ENCODE results near the gene SIGLEC15. TPM values are rescaled to one million over a fixed set of nuclear protein-coding genes. Genes with fewer than 3 reads are reported as not detected.

SIGLEC15 gene
- total and polyA plus RNA-seq, 2 donors (not counting 1 experiment from before 2014, with no cell fraction given), result 0.19 to 1.5 TPM

DNA sequence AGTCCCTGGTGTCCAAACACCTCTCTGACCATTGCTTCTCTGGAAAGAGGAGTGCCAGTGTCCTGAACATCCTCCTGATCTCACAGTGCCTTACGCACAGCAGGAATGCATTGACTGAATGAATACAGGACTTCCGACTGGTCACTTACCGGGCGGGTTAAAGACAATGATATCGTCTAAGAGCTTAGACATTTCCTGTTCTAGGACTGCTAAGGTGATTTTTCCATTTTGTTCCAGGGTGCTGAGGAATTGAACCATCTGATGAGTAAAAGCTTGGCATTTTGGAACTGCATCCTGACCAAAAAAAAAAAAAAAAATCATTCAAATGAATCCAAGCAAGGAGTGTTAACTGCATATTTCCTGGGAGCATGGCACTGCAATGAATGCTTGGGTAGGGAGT, 40.0 kb downstream of the SIGLEC15 start:
- H3K4me3 ChIP-seq (replicated peaks in 1 of 4; ENCODE audit: control extremely low read depth in 1 of 4, insufficient read depth in 1 of 4, low read depth in 3 of 4, low read length in 4 of 4), result no peak overlapping the region
- H3K9me3 ChIP-seq (ENCODE audit: control insufficient read depth, insufficient read depth, low read depth, low read length), result no peaks in the 10 kb centered on the region
- no peak overlapping the region for H3K4me2 ChIP-seq (ENCODE audit: extremely low read depth, insufficient read depth, low read length)
- H4K20me1 ChIP-seq (ENCODE audit: control insufficient read depth, extremely low read depth, insufficient read depth, low read length), result no peaks in the 10 kb centered on the region
- no peak overlapping the region for H2AFZ ChIP-seq (ENCODE audit: low read length)
- H3K4me1 ChIP-seq (ENCODE audit: control insufficient read depth, extremely low read depth, insufficient read depth, low read length), result no peaks in the 10 kb centered on the region
- TF ChIP-seq, protein P1, sequence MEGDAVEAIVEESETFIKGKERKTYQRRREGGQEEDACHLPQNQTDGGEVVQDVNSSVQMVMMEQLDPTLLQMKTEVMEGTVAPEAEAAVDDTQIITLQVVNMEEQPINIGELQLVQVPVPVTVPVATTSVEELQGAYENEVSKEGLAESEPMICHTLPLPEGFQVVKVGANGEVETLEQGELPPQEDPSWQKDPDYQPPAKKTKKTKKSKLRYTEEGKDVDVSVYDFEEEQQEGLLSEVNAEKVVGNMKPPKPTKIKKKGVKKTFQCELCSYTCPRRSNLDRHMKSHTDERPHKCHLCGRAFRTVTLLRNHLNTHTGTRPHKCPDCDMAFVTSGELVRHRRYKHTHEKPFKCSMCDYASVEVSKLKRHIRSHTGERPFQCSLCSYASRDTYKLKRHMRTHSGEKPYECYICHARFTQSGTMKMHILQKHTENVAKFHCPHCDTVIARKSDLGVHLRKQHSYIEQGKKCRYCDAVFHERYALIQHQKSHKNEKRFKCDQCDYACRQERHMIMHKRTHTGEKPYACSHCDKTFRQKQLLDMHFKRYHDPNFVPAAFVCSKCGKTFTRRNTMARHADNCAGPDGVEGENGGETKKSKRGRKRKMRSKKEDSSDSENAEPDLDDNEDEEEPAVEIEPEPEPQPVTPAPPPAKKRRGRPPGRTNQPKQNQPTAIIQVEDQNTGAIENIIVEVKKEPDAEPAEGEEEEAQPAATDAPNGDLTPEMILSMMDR (conservative IDR thresholded peaks at IDR 0.05 in 1 of 2, IDR thresholded peaks at IDR 0.05 in 1 of 2; ENCODE audit: low read depth in 1 of 2, low read length in 2 of 2), result no peak
- TF ChIP-seq EZH2 (IDR thresholded peaks at IDR 0.05; ENCODE audit: low read length, missing control alignments), result no peak
- H3K9ac ChIP-seq (ENCODE audit: insufficient read depth, low read length), result no peak overlapping the region
- H3K27me3 ChIP-seq (ENCODE audit: control insufficient read depth, insufficient read depth, low read length), result no peaks in the 10 kb centered on the region
- DNase-seq (ENCODE audit: low read depth in 2 of 2), result no peak
- H3K27ac ChIP-seq (ENCODE audit: insufficient read depth, low read length), result no peak overlapping the region
- H3K36me3 ChIP-seq (ENCODE audit: control insufficient read depth, insufficient read depth, low read length), result peaks cover 28% of the 10 kb centered on the region
- H3K79me2 ChIP-seq (ENCODE audit: control insufficient read depth, insufficient read depth, low read length), result no peaks in the 10 kb centered on the region

DNA sequence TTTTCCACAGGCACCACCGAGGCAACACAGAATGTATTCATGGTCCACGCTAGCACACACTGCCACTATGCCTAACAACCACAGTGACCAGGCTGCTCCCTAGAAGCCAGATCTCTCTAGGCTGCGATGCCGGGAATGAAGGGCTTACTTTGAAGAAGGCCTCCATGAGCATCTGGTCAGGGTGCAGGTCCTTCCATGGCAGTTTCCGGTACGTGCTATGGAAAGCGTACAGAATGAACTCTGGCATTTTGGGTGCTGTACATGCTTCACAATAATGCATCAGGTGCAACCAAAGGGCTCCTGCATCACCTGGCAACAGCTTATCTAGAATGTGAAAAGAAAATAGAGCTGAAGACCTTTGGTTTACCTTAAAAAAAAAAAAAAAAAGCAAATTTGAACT, 44.9 kb downstream of the SIGLEC15 start:
- Histone ChIP-seq H3K27me3 (ENCODE audit: control insufficient read depth, insufficient read depth, low read length) (no peaks in the 10 kb centered on the region), H3K4me2 (ENCODE audit: extremely low read depth, insufficient read depth, low read length) (no peak overlapping the region), H2AFZ (ENCODE audit: low read length) (no peak overlapping the region), H3K79me2 (ENCODE audit: control insufficient read depth, insufficient read depth, low read length) (no peaks in the 10 kb centered on the region), H3K36me3 (ENCODE audit: control insufficient read depth, insufficient read depth, low read length) (peaks cover 16% of the 10 kb centered on the region), H3K4me1 (ENCODE audit: control insufficient read depth, extremely low read depth, insufficient read depth, low read length) (no peaks in the 10 kb centered on the region), H3K27ac (ENCODE audit: insufficient read depth, low read length) (no peak overlapping the region), H3K4me3 (replicated peaks in 1 of 4; ENCODE audit: control extremely low read depth in 1 of 4, insufficient read depth in 1 of 4, low read depth in 3 of 4, low read length in 4 of 4) (no peak overlapping the region), H4K20me1 (ENCODE audit: control insufficient read depth, extremely low read depth, insufficient read depth, low read length) (no peaks in the 10 kb centered on the region), H3K9ac (ENCODE audit: insufficient read depth, low read length) (no peak overlapping the region), H3K9me3 (ENCODE audit: control insufficient read depth, insufficient read depth, low read depth, low read length) (no peaks in the 10 kb centered on the region)
- DNase-seq (ENCODE audit: low read depth in 2 of 2), result no peak
- TF ChIP-seq, protein P1 (conservative IDR thresholded peaks at IDR 0.05 in 1 of 2, IDR thresholded peaks at IDR 0.05 in 1 of 2; ENCODE audit: low read depth in 1 of 2, low read length in 2 of 2), result no peak
- TF ChIP-seq EZH2 (IDR thresholded peaks at IDR 0.05; ENCODE audit: low read length, missing control alignments), result no peak

DNA sequence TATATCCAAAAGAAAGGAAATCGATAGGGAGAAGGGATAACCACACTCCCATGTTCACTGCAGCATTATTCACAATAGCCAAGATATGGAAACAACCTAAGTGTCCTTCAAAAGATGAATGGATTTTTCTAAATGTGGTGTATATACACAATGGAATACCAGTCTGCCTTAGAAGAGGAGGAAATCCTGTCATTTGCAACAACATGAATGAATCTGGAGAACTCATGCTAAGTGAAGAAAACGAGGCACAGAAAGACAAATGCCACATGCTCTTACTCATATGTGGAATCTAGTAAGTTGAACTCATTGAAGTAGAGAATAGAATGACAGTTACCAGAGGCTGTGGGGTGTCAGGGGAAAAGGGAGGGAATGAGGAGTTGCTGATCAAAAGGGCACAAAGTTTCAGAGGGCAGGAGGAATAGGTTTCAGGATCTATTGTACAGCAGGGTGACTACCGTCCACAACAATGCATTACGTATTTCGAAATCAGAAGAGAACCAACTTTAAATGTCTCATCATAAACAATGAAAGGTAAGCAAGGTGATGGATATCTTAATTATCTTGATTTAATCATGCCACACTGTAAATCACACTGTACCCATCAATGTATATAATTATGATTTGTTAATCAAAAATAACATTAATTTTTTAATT, 46.1 kb downstream of the SIGLEC15 start:
- H2AFZ ChIP-seq (ENCODE audit: low read length), result no peak overlapping the region
- H4K20me1 ChIP-seq (ENCODE audit: control insufficient read depth, extremely low read depth, insufficient read depth, low read length), result no peaks in the 10 kb centered on the region
- H3K27ac ChIP-seq (ENCODE audit: insufficient read depth, low read length), result no peak overlapping the region
- no peaks in the 10 kb centered on the region for H3K9me3 ChIP-seq (ENCODE audit: control insufficient read depth, insufficient read depth, low read depth, low read length)
- TF ChIP-seq EZH2 (IDR thresholded peaks at IDR 0.05; ENCODE audit: low read length, missing control alignments), result no peak
- TF ChIP-seq, protein P1 (conservative IDR thresholded peaks at IDR 0.05 in 1 of 2, IDR thresholded peaks at IDR 0.05 in 1 of 2; ENCODE audit: low read depth in 1 of 2, low read length in 2 of 2), result no peak
- DNase-seq (ENCODE audit: low read depth in 2 of 2), result no peak
- no peaks in the 10 kb centered on the region for H3K79me2 ChIP-seq (ENCODE audit: control insufficient read depth, insufficient read depth, low read length)
- H3K27me3 ChIP-seq (ENCODE audit: control insufficient read depth, insufficient read depth, low read length), result no peaks in the 10 kb centered on the region
- H3K4me3 ChIP-seq (replicated peaks in 1 of 4; ENCODE audit: control extremely low read depth in 1 of 4, insufficient read depth in 1 of 4, low read depth in 3 of 4, low read length in 4 of 4), result no peak overlapping the region
- no peak overlapping the region for H3K4me2 ChIP-seq (ENCODE audit: extremely low read depth, insufficient read depth, low read length)
- H3K36me3 ChIP-seq (ENCODE audit: control insufficient read depth, insufficient read depth, low read length), result peaks cover 14% of the 10 kb centered on the region
- H3K4me1 ChIP-seq (ENCODE audit: control insufficient read depth, extremely low read depth, insufficient read depth, low read length), result no peaks in the 10 kb centered on the region
- no peak overlapping the region for H3K9ac ChIP-seq (ENCODE audit: insufficient read depth, low read length)
